ENCODE data around the gene KATNIP. TPM values are rescaled to one million over a fixed set of nuclear protein-coding genes. Genes with fewer than 3 reads are reported as not detected.

The KATNIP gene
- total RNA-seq: 12.7 and 17.6 TPM in 2 replicates

DNA sequence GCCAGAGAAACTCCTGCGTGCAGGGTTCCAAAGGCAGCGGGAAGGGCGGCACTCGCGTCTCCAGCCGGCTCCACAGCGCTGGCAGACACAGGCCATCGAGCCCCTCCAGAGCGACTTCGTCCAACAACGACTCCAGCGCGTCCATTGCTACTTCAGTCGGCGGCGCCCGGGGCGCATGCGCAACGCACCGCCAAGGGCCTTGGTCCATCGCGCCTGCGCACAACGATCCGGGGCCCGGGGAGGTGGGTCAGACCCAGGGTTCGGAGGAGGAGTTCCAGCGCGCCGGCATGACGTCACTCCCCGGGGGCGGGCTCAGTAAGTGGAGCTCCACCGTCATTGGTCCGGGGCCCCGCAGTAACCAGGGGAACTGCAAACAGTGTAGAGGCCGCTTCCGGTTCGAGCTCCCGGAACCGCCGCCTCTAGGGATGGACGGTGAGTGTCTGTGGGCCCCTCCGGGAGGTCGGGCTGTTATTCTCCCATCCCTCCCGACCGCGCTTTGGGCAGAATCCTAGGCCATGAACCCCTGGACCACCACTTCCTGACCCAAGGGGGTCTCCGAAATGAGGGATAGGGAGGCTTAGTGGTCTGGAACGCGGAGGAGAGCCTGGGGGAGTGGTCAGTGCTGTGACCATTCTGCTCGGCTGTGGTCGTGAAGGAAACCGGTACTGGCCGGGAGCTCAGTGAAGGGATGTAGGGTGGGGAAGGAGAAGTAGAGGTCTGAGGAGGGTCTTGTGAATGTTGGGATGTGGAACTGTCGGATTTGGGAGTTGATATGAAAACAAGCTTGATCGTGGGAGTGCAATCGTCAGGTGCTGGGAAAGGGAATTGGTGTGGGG lies at the start of gene KATNIP, which contains the start of gene GTF3C1:
KATNIP (plus strand) TSS at position 399 of the 836 bp plus-strand sequence; CDS start at position 426, 27 bp downstream.
GTF3C1 (minus strand) TSS at position 168 of the 836 bp plus-strand sequence; CDS start at position 145, 23 bp downstream.

Other genes with a start within 250 kb of the KATNIP start
- 30.9 and 38.0 TPM in 2 replicates for gene IL4R, start 236.2 kb upstream of the KATNIP start, total RNA-seq
- under 0.01 and 0.15 TPM in 2 replicates for gene IL21R, start 148.0 kb upstream of the KATNIP start, total RNA-seq
- gene GTF3C1, start 231 bp upstream of the KATNIP start, total RNA-seq: 58.5 and 63.3 TPM in 2 replicates

Data from epithelial cell of umbilical artery (primary cell).